Fibroblast of skin of left quadriceps (primary cell): ENCODE measurements around the gene MEGF9.
"Not testable (repeated sequence)": the region's sequence is repeated elsewhere in the genome, so short reads cannot be mapped to it uniquely, and the experiment has no call there.

Experiments
- DNase-seq, 2 experiments: peaks; one replicate each; pipeline ENCODE4 v3.0.0-alpha.2; 2013; ENCODE audit warnings: low read depth in 2 of 2

MEGF9 gene

DNA sequence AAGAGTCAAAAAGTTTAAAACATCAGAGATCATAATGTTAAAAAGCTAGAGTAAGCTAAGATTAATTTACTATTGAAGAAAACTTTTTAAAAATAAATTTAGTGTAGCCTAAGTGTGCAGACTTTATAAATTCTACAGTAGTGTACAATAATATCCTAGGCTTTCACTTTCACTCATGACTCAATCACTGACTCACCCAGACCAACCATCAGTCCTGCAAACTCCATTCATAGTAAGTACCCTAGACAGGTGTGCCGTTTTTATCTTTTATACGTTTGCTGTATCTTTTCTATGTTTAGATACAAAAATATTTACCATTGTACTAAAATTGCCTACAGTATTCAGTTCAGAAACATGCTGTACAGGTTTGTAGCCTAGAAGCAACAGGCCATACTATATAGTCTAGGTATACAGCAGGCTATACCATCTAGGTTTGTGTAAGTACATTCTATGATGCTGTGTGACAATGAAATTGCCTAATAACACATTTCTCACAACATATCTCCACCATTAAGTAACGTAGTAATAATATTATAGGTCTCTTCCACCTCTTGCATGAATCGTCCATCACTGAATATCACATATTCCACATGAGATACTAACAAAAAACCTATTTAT is 59.2 kb downstream of the MEGF9 start:
- no peak for DNase-seq

DNA sequence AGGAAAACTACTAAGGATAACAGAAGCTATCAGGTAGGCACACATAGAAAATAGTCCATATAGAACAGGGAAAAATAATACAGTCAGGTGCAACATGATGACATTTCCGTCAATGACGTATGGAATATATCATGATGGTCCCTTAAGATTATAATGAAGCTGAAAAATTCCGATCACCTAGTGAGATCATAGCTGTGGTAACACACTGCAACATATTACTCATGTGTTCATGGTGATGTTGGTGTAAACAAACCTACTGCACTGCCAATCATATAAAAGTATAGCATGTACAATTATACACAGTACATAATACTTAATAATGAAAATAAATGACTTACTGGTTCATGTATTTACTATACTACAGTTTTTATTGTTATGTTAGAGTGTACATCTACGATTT is 60.0 kb downstream of the MEGF9 start:
- DNase-seq, result no peak

DNA sequence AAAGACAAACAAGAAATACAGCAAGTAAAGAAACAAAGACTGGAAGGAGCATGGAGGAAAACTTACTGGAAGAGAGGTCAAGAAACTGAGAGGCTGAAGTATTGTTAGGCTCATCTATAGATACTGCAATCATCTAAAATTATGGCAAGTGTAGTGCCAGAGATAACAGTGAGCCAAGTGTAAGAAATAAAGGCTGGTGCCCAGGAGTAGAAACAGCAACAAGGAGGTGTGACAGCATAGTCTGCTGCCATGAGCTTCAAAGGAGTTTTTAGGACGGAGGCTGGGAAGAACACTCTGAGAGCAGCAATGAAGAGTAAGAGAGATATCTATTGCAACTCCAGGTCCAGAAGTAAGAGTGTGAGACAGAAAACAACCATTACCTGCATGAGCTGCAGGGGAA is 60.5 kb downstream of the MEGF9 start:
- DNase-seq, result no peak

DNA sequence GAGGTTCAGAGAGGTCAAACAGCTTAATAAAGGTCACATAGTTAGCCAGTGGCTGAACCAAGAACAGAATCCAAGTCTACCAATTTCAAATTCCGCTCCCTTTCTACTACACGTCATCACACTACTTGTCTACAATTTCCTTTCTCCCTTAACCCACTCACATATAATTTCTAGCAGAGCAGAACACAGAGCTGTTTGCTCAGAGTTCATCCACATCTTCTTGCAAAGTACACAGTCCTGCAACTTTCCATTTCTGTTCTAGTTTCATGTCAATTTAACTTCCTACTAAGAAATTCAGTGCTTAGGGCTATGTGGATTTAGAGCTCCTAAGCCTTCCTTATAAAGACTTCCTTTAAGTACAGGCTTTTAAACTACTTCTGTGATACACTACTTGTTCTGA is 61.3 kb downstream of the MEGF9 start:
- no peak for DNase-seq

DNA sequence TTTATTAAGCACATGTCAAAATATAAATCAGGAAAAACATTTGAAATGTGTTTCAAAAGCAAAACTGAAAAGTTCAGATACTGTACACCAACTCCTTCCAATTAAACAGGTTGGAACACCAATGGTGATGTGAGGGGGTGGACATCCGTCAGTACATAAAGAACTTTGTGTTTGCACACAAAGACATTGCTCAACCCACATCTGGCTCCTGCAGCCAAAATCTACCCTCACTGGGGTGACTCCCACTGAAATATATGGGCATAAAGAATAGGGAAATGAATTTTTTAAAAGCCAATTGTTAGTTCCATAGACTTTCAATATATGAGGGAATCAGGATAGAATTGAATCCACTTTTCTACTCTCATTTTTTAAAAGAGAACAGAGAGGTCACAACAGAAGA is 63.9 kb downstream of the MEGF9 start:
- no peak for DNase-seq

DNA sequence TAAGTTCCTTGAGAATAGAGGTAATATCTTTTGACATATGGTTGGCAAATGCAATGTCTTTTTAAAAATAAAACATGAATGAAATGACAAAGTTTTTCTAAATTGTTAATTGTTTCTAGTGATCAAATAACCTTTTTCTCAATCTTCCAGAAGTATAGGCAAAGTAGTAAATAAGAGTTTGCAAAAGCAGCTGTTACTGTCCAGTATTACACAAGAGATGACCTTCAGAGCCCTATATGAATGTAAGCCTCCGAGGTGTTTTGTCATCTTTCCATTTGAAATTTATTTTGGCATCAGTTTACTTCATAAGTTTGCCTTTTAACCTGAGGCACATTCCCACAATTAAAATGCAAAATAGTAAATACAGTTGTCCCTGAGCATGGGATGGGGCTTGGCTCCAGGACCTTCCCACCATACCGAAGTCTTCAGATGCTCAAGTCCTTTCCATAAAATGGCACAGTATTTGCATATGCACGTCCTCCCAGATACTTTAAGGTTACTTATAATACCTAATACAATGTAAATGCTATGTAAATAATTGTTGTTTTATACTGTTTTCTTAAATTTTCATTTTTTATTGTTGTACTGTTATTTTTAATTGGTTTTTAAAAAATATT is 65.6 kb downstream of the MEGF9 start:
- DNase-seq, result no peak

DNA sequence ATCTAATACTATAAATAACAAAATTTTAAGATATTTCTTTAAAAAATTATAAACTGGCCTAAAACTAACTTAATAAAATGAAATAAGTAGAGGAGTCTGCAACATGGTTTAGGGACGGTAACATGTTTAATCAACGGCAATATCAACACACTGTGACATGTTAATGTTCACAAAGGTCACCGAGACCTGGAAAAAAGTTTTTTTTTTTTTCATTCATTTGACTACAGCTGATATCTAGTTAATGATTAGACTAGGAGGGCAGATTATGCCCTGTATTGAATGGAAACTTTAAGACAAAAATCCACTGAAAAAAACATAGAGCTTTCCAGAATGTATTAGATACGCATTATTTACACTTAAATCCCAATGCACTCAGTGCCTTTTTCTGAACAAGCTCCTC is 67.3 kb downstream of the MEGF9 start:
- no peak for DNase-seq

DNA sequence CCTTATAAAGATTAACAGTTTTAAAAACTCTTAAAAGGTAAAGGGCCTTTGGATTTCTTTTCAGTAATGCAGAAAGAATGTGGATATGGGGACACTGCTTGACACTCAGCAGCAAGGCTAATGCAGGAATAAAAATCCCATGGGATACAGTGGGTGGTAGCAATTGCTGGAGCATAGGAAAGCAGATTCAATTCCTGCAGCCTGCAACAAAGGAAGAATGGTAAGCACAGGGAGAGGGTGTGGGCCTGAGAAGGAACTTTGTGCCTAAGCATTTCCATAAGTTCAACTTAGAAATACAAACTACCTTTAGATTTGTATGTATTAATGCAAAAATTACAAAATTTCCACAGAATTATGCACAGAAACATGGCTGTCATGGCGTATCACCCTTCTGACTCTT is 68.5 kb downstream of the MEGF9 start:
- DNase-seq, result no peak

DNA sequence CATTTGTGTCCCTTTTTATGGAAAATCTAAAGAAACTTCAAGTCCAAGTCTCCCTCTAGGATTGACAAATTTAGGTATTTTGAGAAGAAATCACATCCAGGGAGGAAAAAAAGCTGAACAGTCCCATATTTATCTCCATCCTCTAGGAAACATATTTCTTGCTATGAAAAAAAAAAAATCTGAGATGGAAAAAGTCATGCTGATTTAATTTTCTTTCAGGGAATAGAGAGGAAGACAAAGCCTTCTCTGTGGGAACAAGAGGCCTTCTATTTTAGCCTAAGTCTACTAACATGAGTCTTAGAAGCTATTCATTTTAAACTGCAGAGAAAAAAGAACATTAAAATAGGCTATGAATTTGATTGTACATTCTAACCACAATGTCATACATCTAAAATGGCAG is 71.2 kb downstream of the MEGF9 start:
- DNase-seq, result no peak

DNA sequence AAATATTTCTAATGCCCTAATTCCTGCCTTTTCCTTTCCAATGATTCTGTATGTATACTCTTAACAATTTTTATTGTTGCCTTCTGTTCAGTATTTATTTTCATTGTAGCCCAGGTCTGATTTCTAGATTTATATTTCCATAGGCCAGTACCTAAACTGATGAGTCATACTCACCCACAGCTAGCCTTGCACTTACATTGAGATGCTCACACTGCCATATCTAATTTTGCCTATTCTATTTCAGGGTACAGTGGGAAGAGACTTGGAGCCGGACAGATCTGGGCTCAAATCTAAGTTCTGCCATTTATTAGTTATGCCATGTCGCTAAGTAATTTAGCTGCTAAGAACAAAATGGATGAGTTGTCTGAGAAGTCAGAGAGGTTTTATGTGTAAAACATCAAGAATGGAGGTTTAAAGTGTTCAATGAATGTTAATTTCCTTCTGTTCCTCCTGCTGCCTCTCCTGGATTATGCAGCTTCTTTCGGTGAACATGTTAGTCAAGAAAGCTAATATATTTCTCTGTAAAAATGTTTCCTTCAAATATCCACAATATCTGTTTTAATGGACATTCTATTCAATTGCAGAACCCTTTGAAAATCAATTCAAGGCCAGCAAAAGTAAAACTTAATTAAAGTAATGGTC is 72.0 kb downstream of the MEGF9 start:
- no peak for DNase-seq

DNA sequence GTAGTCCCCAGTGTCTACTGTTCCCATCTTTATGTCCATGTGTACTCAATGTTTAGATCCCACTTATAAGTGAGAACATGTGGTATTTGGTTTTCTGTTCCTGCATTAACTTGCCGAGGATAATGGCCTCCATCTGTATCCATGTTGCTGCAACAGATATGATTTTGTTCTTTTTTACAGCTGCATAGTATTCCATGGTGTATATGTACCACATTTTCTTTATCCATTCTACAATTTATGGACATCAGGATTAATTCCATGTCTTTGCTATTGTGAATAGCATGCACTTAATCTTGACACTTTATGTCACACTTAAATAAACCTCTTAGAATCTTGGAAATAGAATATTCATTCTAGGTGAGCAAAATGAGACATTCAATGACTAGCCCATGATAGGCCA is 73.4 kb downstream of the MEGF9 start:
- not testable (repeated sequence) for DNase-seq

DNA sequence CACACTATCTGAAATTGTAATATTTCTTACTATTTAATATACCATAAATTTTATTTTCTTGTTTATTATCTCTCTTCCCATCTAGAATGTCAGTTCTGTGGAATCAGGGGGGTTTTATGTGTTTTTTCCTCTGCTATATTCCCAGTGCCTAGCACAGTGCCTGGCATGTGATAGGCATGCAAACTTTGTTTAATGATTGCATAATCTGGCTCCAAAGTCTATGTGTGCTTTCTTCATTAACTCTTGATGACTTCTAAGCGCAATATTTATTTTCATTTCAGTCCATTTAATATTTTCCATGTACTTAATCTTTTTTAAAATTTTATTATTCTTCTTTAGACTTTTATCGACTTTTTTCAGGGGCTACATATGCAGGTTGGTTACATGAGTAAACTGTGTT is 73.9 kb downstream of the MEGF9 start:
- no peak for DNase-seq

DNA sequence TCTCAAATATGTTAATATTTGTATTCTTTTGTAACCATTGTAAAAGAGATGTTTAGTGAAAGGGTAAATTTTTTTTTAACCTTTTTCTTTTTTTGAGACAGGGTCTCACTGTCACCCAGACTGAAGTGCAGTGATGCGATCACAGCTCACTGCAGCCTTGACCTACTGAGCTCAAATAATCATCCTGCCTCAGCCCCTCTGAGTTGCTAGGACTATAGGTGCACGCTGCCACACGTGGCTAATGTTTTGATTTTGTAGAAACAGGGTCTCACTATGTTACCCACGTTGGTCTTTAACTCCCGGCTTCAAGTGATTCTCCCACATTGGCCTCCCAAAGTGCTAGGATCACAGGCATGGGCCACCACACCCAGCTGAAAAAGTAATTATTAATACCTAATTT is 76.4 kb downstream of the MEGF9 start:
- no peak for DNase-seq

DNA sequence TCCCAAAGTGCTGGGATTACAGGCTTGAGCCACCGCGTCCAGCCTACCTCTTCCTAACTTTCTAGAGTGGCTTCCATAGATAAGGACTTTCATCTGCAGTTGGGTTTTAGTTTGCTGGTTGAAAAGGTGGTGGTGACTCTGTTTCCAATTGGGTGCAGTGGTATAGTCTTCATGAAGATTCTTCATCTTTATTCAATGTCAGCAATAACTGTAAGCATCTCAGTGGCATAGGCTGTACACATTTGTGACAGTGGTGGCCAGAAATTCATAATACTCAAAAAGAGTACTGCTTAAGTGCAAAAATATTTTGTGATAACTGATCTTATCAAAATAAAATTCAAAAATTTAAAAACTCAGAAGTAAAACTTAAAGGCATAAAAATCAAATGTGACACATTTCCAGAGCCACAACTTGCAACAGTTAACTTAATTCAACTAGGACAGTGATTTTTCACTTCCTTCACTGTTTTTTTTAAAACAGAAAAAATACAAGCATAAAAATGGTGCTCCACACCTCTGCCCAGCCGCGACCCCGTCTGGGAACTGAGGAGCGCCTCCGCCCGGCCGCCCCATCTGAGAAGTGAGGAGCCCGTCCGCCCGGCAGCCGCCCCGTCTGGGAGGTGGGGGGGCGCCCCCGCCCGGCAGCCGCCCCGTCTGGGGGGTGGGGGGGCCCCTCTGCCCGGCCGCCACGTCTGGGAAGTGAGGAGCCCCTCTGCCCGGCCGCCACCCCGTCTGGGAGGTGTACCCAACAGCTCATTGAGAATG is 77.9 kb downstream of the MEGF9 start:
- no peak for DNase-seq

DNA sequence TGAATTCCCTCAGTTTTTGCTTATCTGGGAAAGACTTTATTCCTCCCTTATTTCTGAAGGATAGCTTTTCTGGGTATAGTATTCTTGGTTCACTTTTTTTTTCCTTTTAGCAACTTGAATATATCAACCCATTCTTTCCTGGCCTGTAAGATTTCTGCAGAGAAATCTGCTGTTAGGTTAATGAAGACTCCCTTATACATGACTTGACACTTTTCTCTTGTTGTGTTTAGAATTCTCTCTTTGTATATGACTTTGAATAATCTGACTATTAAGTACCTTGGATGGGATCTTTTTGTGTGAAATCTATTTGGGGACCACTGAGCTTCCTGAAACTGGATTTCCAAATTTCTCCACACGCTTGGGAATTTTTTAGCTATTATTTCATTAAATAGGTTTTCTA is 79.3 kb downstream of the MEGF9 start:
- DNase-seq, result no peak

DNA sequence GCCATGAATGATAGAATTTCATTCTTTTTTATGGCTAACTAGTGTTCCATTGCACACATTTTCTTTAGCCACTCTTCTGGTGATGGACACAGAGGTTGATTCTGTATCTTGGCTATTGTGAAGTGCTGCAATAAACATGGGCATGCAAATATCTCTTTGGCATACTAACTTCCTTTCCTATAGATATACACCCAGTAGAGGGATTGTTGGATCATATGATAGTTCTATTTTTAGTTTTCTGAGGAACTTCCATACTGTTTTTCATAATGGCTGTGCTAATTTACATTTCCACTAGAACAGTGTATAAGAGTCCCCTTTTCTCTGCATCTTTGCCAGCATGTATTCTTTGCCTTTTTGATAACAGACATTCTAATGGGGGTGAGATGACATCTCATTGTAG is 83.9 kb downstream of the MEGF9 start:
- no peak for DNase-seq

DNA sequence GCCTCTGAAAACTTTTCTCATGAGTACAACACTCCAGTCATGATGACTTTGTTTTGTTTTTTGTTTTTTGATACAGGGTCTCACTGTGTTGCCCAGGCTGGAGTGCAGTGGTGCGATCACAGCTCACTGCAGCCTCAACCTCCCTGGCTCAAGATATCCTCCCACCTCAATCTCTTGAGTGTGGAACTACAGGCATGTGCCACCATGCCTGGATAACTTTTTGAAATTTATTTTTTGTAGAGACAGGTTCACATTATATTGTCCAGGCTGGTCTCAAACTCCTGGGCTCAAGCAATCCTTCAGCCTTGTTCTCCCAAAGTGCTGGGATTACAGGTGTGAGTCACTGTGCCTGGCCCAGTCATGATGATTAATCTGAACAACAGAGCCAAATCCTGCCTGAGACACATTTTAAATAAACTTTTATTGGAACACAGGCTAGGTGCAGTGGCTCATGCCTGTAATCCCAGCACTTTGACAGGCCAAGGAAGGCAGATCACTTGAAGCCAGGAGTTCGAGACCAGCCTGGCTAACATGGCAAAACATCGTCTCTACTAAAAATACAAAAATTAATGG is 85.3 kb downstream of the MEGF9 start:
- DNase-seq, result not testable (repeated sequence)

DNA sequence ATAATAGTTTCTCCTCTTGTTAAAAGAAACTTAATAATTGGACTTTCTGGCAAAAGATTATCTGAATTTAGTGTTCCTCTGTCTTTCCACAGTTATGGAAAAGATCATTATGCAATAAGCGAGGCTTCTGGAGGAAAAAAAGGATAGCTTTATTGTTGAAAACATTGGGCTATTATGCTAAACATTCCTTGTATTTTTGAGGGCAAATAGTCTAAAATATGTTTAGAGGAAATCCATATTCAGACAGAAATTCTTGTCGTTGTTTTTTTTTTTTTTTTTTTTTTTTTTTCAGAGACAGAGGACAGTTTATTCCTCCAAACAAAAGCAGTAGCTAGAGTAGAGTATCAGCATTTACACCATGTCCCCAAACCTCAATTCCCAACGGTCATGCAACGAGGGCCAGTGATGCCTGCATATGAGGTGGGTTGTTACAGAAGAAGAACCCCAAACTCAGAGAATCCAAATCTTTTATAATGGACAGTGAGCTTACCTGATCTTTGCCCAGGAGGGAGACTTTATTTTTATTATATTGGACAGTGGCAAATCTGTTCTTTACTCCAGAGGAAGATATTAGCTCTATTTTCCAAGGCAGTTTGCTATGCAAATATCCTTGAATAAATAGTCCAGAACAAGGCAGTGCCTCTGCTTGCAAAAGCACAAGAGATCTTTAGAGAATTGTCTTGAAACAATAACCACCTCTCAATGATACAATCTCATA is 85.9 kb downstream of the MEGF9 start:
- no peak for DNase-seq

DNA sequence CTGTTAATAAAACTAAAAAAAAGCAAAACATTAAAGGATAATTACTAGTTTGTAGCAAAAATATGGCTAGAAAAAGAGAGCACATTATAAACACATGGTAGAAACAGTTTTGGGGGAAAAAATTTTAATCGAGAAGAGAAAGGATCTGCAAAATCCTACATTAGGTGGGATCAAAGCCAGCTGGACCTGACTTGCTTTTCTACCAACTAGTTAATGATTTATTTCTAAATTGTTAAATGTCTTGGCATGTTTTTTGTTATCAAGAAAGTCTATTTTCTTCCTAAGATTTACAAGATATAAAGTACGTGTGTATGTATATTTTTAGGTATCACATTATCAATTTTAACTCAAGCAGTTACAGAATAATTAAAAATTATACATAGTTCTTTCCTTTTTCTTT is 87.2 kb downstream of the MEGF9 start:
- DNase-seq, result no peak

DNA sequence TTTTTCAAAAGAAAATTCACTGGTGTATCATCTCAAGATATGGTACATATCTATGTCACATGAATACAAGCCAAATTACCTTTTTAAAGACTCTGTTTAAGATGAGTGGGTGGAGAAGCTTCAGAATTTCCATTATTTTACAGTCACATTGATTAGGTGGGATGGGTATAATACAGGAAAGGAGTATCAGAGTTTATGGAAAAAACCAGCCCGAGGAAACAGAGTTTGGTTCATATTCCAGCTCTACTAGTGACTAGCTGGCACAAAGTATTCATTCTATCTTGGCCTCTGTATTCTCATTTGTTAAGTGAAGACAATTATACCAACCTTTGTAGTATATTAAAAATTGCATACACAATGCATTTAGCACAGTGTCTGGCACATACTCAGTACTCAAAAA is 87.8 kb downstream of the MEGF9 start:
- DNase-seq, result no peak

DNA sequence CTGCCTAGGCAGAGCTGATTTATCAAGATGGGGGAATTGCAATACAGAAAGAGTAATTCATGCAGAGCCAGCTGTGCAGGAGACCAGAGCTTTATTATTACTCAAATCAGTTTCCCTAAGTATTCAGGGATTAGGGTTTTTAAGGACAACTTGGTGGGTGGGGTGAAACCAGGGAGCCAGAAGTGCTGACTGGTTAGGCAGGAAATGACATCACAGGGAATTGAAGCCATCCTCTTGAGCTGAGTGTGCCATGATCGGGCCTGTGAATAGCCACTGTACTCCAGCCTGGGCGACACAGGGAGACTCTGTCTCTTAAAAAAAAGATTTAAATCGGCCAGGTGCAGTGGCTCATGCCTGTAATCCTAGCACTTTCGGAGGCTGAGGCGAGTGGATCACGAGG is 89.0 kb downstream of the MEGF9 start:
- DNase-seq, result no peak

DNA sequence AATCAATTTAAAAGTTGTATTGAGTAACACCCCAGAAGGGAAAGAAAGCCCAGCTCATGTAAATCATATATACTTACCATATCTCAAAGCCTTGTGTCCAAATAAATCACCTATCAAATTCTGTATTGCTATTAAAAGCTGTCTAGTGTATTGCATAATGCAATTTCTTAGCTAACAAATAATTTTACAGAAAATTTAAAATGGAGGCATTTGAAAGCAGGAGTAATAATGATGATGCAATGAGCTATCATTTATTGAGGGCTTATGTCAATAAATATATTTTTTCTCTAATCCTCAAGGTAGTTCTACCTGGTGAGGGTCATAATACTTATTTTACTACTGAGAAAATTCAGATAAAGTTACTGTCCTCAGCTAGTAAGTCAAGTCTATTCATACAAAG is 91.5 kb downstream of the MEGF9 start:
- no peak for DNase-seq
